HCEC 1CT (cell line): ENCODE data around the gene KLK11.

Experiments
- DNase-seq: peaks from one replicate; pipeline ENCODE4 v3.0.0-alpha.2; 2017

Gene KLK11

GRCh38 chr19:51026554-51026831 is at the start of gene KLK11:
Gene KLK11 (minus strand): TSS chr19:51026616. CDS start chr19:51025631, 985 bp downstream.
- no peak for DNase-seq

- no peak for DNase-seq
Measured at GRCh38 chr19:51075998-51076397, 49.6 kb upstream of the KLK11 start.

GRCh38 chr19:51071095-51071405 is 44.6 kb upstream of the KLK11 start:
- DNase-seq, result no peak

- no peak for DNase-seq
Measured at GRCh38 chr19:51070334-51071094, 44.1 kb upstream of the KLK11 start.

- no peak for DNase-seq
Measured at GRCh38 chr19:51066393-51067186, 40.2 kb upstream of the KLK11 start.

GRCh38 chr19:51065221-51065960 is 39.0 kb upstream of the KLK11 start:
- DNase-seq, result no peak

GRCh38 chr19:51064534-51065220 is 38.3 kb upstream of the KLK11 start, which contains the start of gene KLK13:
Gene KLK13 (minus strand): TSS chr19:51065092. CDS start chr19:51065067, 25 bp downstream.
- no peak for DNase-seq

- DNase-seq, result no peak
Measured at GRCh38 chr19:51063664-51064063, 37.2 kb upstream of the KLK11 start.

- no peak for DNase-seq
Measured at GRCh38 chr19:51060973-51061372, 34.6 kb upstream of the KLK11 start.

GRCh38 chr19:51060336-51060735 is 33.9 kb upstream of the KLK11 start:
- no peak for DNase-seq

GRCh38 chr19:51059715-51060114 is 33.3 kb upstream of the KLK11 start:
- no peak for DNase-seq

- DNase-seq, result no peak
Measured at GRCh38 chr19:51055866-51056265, 29.4 kb upstream of the KLK11 start.

GRCh38 chr19:51047031-51047335 is 20.6 kb upstream of the KLK11 start:
- no peak for DNase-seq

- no peak for DNase-seq
Measured at GRCh38 chr19:51044327-51044726, 17.9 kb upstream of the KLK11 start.

- DNase-seq, result no peak
Measured at GRCh38 chr19:51043497-51043896, 17.1 kb upstream of the KLK11 start.

- DNase-seq, result no peak
Measured at GRCh38 chr19:51040151-51040550, 13.7 kb upstream of the KLK11 start.

GRCh38 chr19:51036519-51036918 is 10.1 kb upstream of the KLK11 start:
- DNase-seq, result no peak

GRCh38 chr19:51034704-51035103 is 8.3 kb upstream of the KLK11 start, which contains the start of gene KLK12:
Gene KLK12 (minus strand): TSS chr19:51035002. CDS start chr19:51034621, 381 bp downstream.
- DNase-seq, result no peak

- DNase-seq, result no peak
Measured at GRCh38 chr19:51031880-51032225, 5.4 kb upstream of the KLK11 start.

- DNase-seq, result no peak
Measured at GRCh38 chr19:51031220-51031879, 4.9 kb upstream of the KLK11 start.

- no peak for DNase-seq
Measured at GRCh38 chr19:51030631-51031030, 4.2 kb upstream of the KLK11 start.

GRCh38 chr19:51029718-51030117 is 3.3 kb upstream of the KLK11 start:
- DNase-seq, result no peak

GRCh38 chr19:51027873-51028272 is 1.5 kb upstream of the KLK11 start:
- DNase-seq, result no peak
